Activated CD8-positive, alpha-beta memory T cell treated with anti-CD3 and anti-CD28 coated beads for 48 hours (primary cell): ENCODE data around the gene QSOX2.

Experiments used
- DNase-seq, 3 experiments: peaks; one replicate each; pipeline ENCODE4 v3.0.0-alpha.2; 2020; ENCODE audit warnings: low read depth in 2 of 3, low spot score in 2 of 3

Gene QSOX2, protein sequence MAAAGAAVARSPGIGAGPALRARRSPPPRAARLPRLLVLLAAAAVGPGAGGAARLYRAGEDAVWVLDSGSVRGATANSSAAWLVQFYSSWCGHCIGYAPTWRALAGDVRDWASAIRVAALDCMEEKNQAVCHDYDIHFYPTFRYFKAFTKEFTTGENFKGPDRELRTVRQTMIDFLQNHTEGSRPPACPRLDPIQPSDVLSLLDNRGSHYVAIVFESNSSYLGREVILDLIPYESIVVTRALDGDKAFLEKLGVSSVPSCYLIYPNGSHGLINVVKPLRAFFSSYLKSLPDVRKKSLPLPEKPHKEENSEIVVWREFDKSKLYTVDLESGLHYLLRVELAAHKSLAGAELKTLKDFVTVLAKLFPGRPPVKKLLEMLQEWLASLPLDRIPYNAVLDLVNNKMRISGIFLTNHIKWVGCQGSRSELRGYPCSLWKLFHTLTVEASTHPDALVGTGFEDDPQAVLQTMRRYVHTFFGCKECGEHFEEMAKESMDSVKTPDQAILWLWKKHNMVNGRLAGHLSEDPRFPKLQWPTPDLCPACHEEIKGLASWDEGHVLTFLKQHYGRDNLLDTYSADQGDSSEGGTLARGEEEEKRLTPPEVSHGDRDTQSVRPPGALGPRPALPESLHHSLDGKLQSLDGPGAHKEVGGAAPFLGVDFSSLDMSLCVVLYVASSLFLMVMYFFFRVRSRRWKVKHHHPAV

DNA sequence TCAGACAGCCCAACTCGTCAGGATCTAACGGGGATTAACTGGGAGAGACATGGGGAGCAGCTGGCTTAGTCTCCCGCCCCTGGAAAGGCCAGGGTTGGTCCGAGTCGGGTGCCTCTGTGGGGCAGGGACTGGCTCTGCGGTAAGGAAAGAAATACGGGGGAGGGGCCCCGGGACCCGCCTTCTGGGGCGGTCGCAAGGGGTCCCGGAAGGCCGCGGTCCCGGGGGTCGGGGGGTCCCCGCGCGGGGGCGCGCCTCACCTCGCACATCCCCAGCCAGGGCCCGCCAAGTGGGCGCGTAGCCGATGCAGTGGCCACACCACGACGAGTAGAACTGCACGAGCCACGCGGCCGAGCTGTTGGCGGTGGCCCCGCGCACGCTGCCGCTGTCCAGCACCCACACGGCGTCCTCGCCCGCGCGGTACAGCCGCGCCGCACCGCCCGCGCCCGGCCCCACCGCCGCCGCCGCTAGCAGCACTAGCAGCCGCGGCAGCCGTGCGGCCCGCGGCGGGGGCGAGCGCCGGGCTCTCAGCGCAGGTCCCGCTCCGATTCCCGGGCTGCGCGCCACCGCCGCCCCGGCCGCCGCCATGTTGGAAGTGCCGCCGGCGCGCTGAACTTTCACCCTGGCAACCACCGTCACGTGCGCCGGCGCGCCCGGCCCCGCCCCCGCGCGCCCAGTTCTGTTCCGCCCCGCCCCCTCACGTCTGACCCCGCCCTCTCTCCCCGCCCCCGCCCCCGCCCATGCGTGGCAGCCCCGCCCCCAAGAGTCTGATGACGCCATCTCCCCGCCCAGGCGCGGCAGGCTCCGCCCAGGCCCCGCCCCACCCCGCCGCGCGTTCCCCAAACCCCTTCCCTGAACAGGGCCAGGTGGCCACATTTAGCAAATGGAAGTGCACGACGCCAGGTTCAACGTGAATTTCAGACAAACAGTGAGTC lies at the start of gene QSOX2:
Gene QSOX2, minus strand, starts transcription at position 594 of the 932 bp plus-strand sequence. Its CDS starts 9 bp downstream, at position 585.
- DNase-seq, result peak; percentile 59 to 85 (median 70)

DNA sequence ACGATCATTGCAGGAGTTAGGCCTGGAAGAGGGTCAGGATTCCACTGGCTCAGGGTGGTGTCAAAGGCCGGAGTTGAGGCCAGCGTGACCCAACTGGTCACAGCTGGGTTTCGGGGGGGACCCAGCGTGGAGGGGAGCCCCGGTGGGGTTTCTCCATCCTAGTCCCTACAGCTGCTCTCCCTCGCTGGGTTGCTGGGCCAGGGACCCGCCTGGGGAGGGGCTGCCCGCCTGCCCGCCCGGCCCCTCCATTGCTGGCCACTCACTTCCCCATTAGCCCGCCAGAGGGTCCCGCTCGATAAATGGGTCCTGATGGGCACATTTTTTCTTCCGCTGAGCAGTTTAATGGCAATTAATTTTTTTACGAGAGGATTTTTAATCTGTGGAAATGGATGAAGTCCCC lies 49.4 kb upstream of the QSOX2 start:
- DNase-seq, result no peak

DNA sequence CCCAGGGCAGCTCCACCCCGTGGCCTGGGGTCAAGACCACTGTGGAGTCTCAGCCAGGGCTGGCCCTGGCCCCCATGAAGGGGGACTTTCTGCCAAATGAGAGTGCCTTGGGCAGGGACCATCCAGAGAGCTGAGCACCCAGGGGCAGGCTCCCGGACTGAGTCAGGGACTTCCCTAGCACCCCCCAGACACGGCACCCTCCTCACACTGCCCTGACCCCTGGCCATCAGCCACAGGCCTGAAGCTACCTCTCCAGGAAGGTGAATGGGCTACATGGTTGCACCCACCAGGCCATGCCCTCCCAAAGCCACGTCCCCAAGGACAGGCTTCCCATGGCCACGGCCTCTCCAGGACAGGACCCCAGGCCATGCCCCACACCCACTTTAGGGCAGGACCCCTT lies 48.8 kb upstream of the QSOX2 start:
- DNase-seq, result no peak

DNA sequence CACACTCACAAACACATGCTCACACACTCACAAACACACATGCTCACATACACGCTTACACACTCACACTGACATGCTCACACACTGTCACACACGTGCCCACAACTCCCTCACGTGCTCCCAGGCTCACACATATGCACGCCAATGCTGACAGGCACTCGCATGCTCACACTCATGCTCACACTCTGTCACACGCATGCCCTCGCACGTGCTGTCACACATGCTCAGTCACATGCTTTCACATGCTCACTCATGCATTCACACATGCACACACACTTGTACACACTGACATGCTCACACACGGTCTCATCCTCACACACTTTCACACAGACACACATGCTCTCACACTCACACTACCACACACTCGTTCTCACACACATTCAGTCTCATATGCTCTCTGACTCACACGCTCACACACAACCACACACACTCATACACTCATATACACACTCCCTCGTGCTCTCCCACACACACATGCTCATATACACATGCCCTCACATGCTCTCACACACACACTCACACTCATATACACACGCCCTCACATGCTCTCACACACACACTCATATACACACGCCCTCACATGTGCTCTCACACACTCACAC lies 48.0 kb upstream of the QSOX2 start:
- DNase-seq, result no peak

DNA sequence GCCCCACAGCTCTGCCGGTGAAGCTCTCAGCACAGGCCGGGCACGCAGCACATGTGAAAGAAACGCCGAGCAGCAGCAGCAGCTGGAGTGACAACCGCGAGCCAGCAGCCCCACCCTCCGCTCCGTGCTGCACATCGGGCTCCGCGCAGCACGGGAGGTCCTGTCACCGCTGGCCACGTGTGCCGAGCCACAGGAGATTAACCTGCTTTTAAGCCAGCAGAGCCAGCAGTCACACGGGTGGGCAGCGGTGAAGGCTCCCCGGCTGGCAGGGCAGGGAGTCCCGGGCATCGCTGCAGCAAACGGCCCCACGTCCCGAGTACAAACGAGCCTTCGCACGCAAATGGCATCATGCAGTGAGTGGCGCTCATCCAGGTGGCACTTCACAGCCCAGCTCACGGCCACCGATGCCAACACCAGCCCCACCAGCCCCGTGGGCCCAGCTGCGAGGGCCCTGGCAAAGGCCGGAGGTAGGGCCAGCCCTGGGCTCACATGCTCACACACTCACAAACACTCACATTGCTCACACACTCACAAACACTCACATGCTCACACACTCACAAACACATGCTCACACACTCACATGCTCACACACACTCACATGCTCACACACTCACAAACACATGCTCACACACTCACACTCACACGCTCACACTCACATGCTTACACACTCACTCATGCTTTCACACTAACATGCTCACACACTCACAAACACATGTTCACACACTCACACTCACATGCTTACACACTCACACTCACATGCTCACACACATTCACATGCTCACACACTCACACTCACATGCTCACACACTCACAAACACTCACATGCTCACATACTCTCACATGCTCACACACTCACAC lies 47.2 kb upstream of the QSOX2 start:
- no peak for DNase-seq

DNA sequence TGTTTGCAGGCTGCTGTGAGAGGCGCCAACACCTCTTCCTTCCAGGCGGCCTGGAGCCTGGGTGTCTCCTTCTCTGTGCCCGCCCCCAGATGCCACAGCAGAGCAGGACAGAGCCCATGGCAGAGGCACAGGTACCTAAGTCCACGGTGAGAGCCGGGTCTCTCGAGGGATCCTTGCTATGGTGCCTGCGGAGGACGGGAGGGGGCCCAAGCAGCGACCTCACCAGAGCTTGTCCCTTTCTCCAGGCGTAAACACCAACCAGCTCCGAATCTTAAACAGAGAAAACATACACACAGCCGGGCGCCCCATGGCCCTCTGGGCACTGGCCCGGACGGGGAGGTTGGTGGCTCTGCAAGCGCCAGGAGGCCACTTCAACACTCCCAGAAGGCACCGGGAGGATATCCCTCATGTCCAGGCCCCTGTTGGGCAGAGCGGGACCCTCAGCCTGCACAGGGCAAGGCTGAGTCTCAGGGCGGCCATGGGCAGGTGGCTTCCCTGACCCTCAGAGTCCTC lies 46.5 kb upstream of the QSOX2 start:
- DNase-seq, result no peak

DNA sequence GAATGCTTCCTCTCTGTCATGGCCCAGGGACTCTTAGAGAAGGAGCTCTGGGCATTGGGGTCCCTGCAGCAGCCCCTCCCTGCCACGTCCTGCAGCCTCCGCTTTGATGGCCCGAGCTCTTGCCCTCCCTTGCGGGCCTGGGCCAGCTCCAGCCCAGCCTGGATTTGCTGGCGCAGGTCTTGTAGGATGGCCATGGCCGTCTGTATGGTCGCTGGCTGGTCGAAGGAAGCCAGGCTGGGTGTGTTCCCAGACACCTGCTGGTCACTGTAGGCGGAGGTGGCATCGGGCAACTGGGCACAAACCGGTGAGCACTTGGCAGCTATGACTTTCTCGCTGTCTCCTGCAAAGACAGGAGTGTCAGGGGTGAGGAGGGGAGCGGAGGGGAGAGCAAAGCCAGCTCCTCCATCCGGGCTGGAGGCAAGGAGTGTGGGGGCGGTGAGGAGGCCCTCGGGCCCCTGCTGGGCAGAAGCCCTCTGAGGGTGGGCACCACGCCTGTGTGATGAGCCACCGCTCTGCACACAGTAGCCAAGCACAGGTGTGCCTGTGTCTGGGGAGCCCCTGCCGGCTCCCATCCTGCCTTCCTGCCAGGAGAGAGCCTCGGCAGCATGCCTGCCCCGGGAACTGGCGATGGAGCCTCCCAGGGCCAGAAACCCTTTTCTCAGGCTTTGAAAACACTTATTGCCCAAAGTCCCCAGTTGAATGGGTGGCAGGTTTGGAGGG lies 45.9 kb upstream of the QSOX2 start:
- no peak for DNase-seq

DNA sequence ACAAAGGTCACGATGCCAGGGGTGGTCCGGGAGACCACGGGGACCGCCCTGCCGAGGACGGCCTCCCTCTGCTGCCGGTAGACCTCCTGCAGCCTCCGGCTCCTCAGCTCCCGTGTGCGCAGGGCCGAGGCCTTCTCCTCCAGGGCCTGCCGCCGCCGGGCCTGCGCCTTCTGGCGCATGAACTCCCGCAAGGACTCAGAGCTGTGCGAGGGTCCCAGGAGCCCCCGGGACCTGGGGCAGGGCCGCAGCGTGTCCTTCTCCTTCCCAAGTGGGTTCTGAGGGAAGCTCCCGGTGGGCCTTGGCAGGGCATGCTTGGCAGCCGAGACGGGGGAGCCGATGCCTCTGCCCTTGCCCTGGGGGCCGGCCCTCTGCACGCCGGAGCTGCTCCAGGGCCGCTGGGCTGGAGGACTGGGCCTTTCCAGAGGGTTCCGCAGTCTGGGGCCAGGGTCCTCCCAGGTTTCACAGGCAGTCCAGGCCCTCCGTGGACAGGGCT lies 44.9 kb upstream of the QSOX2 start:
- DNase-seq, result no peak

DNA sequence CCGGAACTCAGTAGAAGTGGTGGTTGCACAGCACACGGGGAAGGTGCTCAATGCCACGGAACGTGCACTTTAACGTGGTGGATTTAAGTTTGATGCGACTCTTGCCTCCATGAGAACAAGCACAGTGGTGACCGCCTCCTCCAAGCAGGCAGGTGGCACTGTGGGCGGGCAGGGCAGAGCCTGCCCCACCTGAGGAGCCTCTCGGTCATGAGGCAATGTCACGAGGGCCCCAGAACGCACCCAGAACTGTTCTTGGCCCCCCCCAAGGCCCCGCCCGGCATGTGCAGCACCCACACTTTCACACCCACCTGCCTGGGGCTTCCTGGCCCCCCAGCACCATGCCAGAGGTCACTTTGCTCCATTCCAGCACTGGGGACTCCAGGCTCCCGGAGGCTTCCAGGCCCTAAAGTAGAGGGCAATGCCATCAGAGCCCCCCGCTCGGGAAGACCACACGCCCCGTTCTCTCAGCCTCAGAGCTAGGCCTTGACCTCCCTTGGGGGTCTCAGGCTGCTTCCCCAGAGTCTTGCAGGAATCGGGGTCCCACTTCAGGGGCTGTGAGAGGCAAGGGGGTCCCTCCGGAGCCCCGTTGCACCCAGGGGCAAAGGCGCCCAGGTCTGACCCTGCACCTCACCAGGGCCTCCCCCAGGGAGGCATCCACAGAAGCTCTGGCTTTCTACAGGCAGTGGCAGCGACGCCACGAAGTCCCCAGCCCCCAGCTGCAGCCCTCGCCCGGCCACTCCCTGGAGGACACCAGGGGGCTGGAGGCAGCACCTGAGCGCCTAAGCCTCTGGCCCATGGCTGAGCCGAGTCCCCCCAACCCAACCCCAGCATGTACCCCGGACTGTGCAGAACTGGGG lies 44.3 kb upstream of the QSOX2 start:
- no peak for DNase-seq

DNA sequence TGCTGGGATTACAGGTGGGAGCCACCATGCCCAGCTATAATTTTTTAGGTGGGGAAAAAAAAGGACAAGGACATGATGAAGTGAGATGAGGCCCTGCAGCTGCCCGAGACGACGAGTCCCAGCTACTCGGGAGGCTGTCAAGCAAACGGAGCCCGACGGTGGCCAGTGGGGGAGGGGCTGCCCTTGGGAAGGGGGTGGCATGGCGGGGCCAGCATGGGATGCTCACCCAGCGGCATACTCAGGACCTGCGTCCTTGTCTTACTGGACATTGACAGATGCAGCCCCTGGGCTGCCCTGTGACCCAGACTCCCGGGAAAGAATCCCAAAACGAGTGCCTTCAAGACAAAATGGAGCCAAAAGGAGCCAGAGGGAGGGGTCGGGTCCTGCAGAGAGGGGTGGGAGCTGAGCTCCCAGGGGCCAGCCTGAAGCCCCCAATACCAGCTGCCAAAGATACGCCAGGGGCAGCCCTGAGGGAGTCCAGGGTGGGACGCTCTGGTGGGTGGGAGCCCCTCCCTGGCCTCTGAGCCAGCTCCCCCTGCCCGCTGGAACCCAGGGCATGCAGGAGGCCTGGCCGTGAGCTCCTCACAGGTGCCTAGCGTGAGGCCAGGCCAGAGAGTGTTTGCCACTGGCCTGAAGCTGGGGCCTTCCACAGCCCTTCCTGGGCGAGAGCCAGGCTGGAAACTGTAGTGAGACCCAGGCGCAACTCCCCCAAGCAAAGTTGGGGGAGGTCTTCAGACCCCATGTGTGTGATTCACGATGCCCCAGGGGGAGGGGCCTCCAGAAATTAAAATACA lies 42.5 kb upstream of the QSOX2 start:
- DNase-seq, result no peak

DNA sequence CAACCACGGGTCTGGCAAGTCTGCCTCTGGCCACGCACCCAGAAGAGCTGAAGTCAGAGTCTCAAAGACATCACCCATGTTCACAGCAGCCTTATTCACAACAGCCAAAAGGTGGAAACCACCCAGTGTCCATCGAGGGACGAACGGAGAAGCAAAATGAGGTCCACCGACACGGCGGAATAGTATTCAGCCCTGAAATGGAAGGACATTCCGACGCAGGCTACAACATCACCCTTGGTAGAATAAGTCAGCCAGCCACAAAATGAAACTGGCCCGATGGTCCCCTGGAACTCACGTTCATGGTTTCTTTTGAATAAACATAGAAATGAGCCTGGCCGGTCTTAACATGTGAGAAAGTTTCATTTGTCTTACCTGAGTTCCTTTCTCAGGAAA lies 41.4 kb upstream of the QSOX2 start:
- DNase-seq, result no peak

DNA sequence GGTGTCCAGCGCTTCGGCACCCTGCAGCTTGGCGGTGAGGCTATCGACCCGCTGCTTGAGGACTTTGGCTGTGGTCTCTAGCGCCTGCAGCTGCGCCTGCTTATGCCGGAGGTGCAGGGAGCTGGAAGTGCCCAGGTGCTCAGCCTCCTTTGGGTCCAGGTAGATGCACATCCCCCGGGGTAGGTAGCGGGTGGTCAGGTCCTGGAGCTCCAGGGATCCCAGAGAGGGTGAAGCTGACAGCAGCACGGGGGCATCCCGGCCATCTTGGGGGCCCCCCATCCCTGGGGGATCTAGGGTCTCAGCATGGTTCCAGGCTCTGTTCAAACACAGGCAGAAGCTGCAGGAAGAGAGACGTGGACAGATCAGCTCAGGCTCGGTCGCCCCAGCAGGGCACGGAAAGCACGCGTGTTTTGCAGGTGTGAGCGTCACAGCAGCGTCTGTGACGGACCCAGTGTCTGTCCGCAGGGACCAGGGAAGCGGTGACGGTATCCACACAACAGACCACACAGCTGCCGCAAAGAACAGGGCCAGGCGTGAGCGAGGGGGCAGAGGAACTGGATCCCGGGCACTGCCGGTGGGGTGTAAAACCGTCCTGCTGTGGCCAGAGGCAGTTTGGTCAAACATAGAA lies 40.9 kb upstream of the QSOX2 start:
- no peak for DNase-seq

DNA sequence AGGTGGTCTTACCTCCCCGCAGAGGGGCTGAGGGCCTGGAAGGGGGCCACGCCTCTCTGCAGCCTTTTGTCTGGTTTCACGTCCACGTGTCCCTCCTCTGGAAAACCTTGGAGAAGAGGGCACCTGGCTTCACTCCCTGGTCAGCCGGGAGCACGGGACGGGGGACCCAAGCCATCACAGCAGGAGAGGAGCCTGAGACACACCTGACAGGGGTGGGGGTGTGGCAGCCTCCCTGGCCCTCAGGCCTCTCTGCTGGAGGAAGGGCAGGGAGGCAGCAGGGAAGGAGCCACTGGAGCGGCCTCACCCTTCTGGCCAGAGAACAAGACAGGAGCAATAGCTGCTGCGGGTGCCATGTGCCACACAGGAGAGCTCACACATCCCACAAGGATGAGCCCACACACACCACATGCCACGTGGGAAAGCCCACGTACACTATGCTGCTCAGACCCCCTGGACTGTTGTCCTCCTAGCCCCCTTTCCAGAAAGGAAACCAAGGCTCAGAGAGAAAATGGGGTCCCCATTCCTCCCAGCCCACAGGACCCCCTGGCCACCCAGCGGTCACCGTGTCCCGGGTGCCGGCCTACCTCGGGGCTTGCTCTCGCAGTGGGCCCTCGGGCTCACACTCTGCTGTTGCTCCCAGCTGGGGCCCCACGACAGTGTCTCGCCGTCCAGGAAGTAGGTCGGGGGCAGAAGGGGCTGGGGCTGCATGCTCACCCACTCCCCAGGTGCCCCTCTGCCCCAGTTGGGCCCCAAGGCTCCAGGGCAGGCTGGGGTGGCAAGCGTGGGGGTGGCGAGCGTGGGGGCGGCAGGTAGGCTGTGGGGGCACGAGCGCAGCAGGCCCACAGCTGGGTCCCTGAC lies 40.1 kb upstream of the QSOX2 start:
- DNase-seq, result no peak

DNA sequence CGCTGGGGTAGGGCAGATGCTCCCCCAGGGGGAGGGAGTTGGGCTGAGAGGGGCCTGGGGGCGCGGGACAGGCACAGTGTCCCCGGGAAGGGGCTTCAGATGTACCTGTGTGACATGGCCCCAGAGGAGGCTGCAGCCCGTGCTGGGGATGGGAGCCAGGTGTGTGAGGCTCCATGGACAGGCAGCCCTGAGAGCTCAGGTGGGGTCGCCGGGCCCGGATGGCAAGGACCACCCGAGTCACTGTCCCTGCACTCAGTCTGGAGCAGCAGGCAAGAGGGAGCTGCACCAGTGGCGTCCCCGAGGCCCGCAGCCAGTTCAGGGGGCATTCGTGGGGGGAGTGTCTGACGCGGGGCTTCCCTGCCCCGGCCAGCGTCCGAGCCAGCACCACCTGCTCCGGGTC lies 39.3 kb upstream of the QSOX2 start:
- DNase-seq, result no peak

DNA sequence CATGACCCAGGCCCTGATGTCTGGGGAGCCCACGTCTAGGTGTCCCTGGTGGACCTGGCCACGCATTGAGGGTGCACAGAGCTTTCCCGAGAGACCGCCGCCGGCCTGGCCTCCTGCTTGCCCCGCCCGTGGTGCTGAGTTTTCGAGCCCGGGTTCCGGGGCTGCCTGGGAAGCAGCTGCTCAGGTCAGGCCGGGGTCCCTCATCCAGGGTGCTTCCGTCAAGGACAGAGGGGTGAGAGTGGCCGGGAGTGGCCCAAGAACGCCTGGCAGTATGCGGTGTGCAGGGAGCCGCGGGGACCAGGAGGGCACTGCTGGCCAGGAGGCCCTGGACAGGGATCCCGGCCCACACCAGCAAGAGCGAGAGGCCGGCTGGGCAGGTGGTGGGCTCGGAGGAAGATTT lies 38.7 kb upstream of the QSOX2 start:
- DNase-seq, result no peak
